GM19099 (cell line): Measurements from ENCODE around the gene CCND1.

ENCODE experiments used
- POLR2A ChIP-seq: IDR thresholded peaks from 3 replicates; pipeline ENCODE4 v1.6.1; 2011; ENCODE audit warnings: low read depth; ENCODE audit not compliant: insufficient read length; ENCODE audit errors: extremely low read depth

The CCND1 gene

DNA sequence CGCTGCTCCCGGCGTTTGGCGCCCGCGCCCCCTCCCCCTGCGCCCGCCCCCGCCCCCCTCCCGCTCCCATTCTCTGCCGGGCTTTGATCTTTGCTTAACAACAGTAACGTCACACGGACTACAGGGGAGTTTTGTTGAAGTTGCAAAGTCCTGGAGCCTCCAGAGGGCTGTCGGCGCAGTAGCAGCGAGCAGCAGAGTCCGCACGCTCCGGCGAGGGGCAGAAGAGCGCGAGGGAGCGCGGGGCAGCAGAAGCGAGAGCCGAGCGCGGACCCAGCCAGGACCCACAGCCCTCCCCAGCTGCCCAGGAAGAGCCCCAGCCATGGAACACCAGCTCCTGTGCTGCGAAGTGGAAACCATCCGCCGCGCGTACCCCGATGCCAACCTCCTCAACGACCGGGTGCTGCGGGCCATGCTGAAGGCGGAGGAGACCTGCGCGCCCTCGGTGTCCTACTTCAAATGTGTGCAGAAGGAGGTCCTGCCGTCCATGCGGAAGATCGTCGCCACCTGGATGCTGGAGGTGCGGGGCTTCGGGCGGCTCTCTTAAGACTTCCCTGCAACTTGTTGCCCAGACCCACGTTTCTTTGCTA lies at the start of gene CCND1:
Gene CCND1, plus strand, starts transcription at position 162 of the 587 bp plus-strand sequence. Its CDS starts 158 bp downstream, at position 320.
- peak; percentile 47 for TF ChIP-seq POLR2A

DNA sequence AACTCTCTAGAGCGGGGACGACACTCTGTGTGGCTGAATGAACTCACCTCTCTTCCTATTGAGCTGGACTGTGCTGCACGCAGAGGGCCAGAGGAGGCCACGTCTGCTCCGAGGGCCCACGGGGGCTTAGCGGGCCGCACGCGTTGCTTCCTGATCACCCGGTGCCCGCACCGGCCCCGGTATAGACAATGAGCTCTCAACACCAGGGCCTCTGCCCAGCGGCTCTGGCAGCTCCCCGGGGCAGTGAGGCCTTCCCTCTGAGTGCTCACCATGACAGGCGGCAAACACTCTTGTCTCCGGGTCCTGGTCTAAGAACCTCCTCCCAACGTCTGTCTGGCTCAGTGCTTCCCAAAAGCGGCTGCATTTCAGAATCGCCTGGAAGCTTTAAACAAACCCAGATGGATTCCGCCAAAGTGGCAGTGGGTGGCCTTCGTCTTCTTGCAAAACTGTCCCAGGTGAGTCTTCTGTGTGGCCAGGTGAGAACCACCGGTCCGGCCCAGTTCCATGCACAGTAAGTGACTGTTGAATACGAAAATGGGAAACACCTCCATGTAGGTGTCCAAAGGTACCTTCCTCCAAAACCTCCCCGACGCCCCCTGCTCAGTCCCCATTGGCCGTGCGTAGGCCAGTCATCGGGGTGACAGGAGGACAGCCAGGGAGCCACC lies 47.8 kb upstream of the CCND1 start:
- no peak for TF ChIP-seq POLR2A

DNA sequence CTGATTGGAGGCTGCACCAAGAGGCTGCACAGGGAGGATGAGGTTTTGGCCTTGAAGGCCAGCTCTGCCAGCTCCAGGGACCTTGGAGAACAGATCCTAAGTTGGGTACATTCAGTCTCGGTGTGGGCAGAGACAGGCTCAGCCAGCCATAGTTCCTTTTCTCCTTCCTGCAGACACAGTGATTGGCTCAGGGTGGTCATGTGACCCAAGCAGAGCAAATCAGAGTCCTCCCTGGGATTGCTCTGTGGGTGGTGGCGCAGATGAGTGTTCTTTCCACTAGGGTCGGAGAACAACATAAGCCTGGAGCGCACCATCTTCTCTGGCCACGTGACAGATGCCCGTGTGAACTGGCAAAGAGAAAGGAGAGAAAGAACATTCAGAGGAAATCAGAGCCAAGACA lies 47.1 kb upstream of the CCND1 start:
- no peak for TF ChIP-seq POLR2A

DNA sequence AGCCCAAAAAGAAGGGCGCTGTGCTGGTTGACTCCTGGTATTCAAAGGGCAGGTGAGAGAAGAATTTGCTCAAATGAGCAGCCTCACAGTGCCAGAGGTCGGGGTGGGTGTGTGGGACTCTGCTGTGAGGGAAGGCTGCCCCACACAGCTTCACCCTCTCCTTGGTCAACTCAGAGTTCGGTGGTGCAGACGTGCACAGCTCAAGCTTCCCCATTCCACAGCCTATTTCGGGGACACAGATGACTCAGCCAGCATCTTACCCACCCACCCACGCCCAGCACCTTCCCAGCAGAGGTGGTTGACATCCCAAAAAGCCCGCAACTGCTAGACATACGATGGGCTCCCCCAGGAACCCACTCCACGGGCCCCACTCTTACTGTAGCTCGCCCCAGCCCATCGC lies 46.5 kb upstream of the CCND1 start:
- no peak for TF ChIP-seq POLR2A

DNA sequence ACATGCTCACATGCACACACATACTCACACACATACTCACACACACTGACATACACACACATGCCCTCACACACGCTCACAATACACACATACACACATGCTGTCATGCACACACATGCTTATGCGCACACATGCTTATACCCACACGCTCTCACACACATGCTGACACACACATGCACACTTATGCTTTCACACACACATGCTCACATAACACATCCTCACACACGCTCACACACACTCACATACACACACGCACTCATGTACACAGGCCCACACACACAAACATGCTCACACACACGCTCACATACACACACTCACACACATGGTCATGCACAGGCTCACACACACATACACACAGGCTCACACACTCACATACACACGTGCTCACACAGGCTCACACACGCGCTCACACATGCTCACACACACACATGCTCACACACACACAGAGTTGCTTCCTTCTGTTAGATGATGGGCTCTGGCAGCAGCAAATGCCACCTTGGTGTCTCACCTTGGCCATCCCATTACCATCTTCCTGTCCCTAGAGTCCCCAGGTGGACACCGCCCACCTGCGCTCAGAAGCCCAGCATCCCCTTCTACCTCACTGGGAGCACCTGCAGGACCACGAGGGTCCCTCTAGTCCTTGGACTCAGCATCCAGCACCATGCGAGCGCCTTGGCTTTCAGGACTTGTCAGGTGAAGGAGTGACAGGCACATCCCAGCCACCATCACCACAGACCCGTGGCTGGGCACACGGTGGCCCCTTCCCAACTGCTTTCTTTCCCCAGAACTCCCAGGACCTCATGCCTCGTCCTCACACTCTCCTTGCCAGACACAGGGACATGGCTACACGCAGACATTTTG lies 44.9 kb upstream of the CCND1 start:
- no peak for TF ChIP-seq POLR2A

DNA sequence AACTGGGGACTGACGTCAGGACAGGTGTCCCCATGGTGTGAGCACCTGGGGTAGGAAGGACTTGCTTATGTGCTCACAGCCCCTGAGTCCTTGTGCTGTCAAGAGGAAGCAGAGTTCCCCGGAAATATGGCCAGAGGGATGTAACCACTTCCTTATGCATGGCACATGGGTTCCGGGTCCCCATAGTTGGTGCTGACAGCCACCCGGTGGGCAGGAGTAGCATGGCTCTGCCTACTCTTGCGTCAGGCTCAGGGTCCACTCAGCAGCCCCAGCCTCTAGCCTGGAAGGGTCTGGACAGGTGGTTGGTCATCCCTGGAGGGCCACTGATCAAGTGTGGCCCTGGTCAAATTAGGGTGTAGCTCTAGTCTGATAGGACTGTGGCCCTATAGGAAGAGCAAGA lies 42.8 kb upstream of the CCND1 start:
- no peak for TF ChIP-seq POLR2A

DNA sequence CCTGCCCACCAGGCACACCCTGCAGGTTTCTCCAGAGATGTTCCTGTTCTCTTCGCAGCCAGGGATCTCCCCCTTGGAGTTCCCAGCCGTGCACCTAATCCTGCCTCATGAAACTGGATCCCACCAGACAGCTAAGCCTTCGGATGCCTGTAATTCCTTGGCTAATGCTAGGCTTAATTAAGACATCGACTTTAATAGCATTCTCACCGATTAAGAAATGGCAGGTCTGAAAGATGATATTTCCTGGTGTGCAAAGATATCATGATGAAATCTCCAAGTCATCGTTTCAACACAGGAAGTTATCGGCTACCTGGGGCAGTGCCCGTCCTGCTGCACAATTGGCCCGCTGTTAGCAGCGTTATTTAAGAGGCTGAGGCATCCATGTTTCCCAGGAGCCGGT lies 41.5 kb upstream of the CCND1 start:
- TF ChIP-seq POLR2A, result no peak

DNA sequence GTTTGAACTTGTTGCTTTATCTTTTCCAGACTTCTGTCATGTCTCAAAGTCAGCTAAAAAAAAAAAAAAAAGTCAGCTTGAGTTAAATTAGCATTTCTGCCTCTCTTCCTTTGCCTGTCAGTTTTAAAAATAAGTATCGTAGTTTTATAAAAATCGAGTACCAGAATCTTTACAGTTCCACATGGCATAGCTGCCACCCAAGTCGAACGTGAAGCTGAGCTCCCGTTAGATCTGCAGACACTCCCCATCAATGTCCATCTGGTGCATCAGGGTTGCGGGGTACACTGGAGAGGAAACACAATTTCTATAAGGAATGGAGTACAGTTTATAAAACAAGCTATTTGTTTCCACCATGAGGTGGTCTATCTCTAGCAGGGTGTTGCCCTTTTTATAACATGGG lies 41.0 kb upstream of the CCND1 start:
- no peak for TF ChIP-seq POLR2A

DNA sequence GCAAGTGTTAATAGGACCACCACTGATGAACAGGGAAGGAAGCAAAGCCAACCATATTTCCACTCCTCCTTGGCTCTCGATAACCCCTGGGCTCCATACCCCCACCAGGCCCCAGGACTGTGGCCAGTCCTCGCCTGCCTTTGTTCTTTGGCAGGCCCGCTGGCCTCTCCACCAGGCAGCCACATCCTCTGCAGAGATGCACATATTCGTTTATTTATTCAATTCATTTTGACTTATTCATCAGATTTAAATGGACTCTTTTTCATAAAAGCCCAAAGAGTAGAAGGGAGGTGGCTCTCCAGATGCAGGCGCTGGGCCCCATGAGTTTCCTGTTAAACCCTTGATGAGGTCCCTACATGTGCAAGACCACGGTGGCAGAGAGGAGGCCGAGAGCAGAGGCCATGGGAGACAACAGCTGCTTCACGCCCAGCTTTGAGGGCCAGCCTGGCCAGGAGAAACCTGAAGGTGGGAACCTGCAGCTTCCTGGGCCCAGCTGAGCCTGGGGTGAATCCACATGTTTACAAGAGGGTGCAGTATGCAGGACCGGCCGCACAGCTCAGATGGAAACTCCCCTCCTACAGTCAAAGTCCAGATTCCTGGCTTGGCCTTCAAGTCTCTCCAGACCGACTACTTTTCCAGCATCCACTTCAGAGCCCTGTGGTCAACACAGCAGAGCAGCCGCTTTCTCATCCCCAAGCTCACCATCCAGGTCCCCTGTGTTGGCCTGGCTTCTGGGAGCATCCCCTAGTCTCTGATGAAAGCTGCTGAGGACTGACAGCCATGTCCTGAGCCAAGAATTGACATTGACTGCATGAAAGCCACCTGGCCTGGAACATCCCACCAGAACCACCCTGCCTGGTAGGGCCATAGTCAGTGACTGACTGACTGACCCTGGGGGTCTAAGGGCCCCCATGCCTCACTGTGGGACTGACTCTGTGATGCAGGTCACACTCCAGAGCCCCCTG lies 39.7 kb upstream of the CCND1 start:
- no peak for TF ChIP-seq POLR2A

DNA sequence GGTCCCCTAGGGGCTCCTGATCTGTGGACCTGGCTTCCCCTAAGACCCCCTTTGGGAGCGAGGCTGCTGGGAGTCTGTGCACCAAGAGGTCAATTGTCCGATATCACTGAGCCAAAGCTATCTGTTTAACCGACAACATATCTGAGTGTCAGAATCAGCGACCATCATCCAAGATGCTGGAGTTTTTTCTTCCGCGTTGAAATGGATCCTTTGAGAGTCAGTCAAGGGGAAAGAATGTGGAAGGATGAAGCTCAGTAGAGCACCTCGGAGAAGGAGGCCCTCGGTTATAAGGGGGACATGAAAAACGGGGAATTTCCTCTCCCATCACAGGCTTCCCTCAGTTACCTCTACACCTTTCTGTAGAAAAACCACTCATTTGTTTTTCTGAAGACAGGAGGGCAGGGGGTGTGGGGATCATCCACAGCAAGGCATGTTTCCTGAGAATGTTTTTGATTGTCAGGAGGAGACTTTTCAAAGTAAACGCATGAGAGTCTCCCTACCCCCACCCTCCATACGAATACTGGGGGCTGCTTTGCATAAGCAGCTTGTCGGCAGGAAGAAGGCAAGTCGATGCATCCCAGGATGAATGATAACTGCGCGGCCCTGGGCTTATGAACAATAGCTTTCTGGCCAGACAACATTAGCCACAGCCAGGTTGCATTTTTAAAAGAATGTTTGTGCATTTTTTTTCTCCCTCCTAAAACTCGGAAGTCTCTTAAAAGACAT lies 37.7 kb upstream of the CCND1 start:
- no peak for TF ChIP-seq POLR2A

DNA sequence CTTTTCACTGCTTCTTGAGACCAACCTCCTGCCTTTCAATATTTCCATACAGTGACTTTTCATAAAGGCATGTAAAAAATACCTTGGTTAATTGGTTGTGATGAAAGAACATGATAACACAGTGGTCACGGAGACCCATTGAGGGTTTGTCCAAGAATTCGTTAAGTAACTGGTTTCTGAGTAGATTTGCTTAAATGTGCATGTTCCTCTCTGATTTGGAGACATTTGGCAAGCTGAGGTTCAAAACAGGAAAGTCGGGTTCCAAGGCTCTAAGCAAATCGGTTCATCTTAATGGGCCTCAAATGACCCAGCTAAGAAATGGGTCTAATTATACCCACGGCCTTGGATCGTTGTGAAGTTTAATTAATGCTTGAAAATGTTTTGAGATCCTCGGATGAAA lies 36.9 kb upstream of the CCND1 start:
- TF ChIP-seq POLR2A, result no peak

DNA sequence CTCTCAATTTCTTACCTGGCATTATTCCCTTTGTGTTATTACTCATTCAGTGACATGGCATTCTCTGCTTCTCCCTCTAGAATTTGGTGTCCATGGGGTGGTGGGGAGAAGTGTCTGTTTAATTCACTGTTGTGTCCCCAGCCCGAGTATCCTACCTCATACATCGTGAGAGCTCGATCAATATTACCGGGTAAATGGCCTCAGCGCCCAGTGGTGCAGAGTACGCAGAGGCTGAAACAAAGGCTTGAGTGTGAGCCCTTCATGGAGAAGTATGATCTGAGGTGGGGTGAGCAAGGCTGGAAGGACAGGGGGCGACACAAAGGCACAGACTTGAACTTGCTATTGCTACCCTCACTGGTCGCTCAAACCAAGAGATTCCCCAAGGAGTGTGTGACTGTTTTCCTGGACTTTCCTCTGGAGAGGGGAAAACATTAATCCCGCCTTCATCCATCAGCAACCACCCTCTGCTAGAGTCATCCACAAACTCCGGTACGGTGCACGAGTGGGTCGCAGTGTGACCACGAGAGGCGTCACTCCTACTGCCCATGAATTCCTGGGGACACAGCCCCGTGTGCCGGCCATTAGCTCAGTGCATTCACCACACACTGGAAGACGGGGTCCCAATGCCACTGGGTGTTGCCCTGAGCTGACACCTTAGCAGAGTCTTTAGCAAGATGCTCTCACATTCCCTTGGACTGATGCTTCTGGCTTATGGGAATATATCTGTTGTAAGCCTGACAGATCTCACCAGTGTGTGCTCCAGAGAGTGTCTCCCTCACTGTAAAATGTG lies 35.0 kb upstream of the CCND1 start:
- TF ChIP-seq POLR2A, result no peak

DNA sequence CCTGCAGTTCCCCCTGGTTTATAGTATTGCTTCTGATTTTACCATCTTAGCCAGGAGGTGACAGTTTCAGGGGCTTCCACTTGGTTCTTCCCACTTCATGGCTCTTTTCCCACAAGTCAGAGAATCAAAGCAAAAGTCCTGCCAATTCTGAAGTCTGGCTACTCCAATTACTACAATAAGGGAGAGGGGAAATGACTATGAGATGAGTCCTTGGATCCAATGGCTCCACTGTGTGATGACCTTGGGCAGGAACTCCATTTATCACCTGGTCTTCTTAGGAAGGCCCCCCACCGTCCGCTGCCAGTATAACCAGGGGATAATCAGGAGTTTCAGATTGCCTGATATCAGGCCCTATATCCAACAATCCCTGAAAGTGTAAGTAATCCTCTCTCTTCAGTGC lies 31.6 kb upstream of the CCND1 start:
- no peak for TF ChIP-seq POLR2A
